Measurements from ENCODE around the gene CDCP2. TPM values are rescaled to one million over a fixed set of nuclear protein-coding genes. Genes with fewer than 3 reads are reported as not detected.
"Not testable (repeated sequence)": the region's sequence is repeated elsewhere in the genome, so short reads cannot be mapped to it uniquely, and the experiment has no call there.

The CDCP2 gene
- total RNA-seq, 4 donors from 2014 or later: 0.19 TPM; not detected in 3

DNA sequence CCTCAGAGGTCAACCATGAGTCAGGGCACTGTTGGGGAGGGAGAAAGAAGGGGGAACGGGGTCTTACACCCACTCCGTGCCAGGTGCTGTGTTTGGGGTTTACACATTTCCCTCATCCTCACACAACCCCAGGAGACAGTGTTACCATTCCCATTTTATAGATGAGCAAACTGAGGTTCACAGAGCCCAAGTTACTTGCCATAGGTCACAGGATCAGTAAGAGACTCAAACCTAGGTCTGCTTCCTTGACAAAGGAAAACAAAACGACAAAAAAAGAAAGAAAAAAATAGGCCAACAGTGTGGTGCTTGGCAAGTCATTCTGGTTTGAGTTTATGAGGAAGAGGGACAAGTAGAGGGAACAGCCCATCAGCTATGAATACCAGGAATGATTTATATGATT is 16.3 kb upstream of the CDCP2 start:
- DNase-seq (ENCODE audit: low spot score): no peak
- TF ChIP-seq, protein P1, sequence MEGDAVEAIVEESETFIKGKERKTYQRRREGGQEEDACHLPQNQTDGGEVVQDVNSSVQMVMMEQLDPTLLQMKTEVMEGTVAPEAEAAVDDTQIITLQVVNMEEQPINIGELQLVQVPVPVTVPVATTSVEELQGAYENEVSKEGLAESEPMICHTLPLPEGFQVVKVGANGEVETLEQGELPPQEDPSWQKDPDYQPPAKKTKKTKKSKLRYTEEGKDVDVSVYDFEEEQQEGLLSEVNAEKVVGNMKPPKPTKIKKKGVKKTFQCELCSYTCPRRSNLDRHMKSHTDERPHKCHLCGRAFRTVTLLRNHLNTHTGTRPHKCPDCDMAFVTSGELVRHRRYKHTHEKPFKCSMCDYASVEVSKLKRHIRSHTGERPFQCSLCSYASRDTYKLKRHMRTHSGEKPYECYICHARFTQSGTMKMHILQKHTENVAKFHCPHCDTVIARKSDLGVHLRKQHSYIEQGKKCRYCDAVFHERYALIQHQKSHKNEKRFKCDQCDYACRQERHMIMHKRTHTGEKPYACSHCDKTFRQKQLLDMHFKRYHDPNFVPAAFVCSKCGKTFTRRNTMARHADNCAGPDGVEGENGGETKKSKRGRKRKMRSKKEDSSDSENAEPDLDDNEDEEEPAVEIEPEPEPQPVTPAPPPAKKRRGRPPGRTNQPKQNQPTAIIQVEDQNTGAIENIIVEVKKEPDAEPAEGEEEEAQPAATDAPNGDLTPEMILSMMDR (IDR thresholded peaks at IDR 0.05): no peak
- no peak for ATAC-seq (ENCODE audit: low FRiP score)

DNA sequence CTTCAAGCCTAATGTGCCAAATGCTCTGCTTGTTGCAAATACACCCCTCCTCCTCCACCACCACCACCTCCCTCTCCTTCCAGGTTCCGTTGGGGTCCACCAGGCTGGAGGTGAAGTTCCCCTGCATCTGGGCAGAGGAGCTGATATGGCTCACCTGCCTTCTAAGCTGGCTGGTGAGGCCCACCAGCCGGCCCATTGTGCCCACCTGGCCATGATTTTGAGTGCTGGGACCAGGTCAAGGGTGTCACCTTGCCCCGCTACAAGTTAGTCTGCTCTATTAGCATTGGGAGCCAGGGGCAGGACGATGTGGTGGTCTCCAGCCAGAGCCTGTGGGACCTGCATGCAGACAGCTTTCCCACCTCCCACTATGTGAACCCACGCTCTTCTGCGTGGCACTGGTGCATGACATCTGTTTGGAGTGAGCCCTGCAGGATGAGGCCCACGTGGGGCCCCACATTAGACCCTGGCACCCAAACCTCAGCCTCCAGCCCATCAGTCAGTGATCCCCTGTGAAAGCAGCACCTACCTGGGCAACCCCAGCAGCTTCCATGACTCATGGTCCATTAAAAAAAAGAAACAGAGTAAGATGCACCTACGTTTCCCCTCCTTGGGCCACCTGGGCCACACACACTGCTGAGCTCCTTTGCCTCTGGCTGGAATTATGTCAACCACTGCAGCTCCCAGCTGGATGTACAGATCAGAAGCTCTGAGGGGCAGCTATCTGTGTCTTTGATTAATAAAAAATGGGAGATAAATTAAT is 15.6 kb upstream of the CDCP2 start:
- no peak for ATAC-seq (ENCODE audit: low FRiP score)
- DNase-seq (ENCODE audit: low spot score): no peak
- TF ChIP-seq, protein P1 (IDR thresholded peaks at IDR 0.05): no peak

DNA sequence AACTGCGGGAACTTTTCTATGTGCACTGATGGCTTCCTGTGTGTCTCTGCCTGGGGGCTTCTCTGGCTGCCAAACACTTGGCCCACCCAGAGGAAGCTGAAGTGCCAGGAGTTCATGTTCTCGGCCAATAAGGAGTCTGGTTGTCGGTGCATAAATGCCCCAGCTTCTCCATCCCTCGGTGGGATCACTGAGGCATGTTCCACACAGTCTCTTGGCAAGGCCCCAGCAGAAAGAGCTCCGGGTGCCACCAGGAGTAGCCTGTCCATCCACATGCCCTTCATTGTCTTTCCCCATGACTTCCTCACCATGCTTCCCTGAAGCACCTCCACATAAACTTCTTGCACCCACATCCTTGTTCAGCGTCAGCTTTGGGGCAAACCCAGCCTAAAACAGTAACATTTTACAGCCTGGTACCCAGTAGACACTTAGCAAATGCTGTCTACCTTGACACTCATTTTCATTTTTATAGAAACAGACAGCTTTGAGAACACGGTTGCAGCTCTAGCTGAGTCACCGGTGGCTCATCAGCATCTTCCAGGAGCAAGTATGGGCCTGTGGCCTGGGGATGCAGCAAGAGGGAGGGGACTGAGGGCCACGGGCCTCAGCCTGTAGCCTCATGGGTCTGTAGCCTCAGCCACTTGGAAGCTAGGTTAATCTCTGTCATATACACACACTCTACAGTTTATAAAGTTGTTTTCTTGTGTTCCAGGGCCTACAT is 14.8 kb upstream of the CDCP2 start:
- ATAC-seq (ENCODE audit: low FRiP score): no peak
- DNase-seq (ENCODE audit: low spot score): no peak
- TF ChIP-seq, protein P1 (IDR thresholded peaks at IDR 0.05): no peak

GRCh38 chr1:54166357-54166756 is 13.6 kb upstream of the CDCP2 start:
- ATAC-seq (ENCODE audit: low FRiP score); DNase-seq (ENCODE audit: low spot score): not testable (repeated sequence)

DNA sequence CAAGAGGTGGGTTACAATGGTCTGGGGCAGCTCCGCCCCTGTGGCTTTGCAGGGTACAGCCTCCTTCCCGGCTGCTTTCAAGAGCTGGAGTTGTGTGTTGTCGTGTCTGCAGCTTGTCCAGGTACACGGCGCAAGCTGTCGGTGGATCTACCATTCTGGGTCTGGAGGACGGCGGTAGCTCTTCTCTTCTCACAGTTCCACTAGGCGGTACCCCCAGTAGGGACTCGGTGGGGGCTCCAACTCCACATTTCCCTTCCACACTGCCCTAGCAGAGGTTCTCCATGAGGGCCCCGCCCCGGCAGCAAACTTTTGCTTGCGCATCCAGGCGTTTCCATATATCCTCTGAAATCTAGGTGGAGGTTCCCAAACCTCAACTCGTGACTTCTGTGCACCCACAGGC is 12.3 kb upstream of the CDCP2 start:
- ATAC-seq (ENCODE audit: low FRiP score) (no peak), DNase-seq (ENCODE audit: low spot score) (no peak)
- TF ChIP-seq, protein P1 (IDR thresholded peaks at IDR 0.05): no peak

DNA sequence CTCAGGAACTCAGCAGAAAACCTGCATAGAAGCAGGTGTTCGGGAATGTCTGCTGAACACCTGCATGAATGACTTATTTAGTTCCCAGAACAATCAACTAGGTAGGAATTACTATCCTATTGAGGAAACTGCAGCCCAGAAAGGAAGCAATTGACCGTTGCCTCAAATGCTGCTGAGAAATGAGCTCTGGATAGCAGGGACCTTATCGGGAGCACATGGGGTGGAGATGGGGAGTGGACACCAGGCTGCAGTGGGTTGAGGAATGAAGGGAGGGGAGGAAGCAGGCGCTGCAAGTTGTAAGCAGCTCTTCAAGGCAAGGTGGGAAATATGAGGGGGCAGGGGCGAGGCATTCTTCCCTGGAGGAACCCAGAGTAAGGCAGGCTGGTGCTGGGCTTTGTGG is 10.8 kb upstream of the CDCP2 start:
- ATAC-seq (ENCODE audit: low FRiP score) (no peak), DNase-seq (ENCODE audit: low spot score) (no peak)
- TF ChIP-seq, protein P1 (IDR thresholded peaks at IDR 0.05): no peak

GRCh38 chr1:54163051-54163450 is 10.3 kb upstream of the CDCP2 start:
- DNase-seq (ENCODE audit: low spot score): no peak

More at GRCh38 chr1:54163051-54163450, 10.3 kb upstream of the CDCP2 start:
- no peak for ATAC-seq (ENCODE audit: low FRiP score)
- TF ChIP-seq, protein P1 (IDR thresholded peaks at IDR 0.05): no peak
